HFF-Myc (cell line): Measurements from ENCODE around the gene APOBEC3C.
"Not testable (repeated sequence)": the region's sequence is repeated elsewhere in the genome, so short reads cannot be mapped to it uniquely, and the experiment has no call there.

Experiments
- DNase-seq: peaks from one replicate; pipeline ENCODE4 v3.0.0-alpha.2; 2011; ENCODE audit warnings: low read depth; ENCODE audit errors: extremely low read depth
- H3K4me3 ChIP-seq: replicated peaks from 2 replicates; pipeline ENCODE4 v1.5.1; 2011; ENCODE audit warnings: low read depth, mild to moderate bottlenecking, control low read depth, low read length
- CTCF ChIP-seq: IDR thresholded peaks from 2 replicates; pipeline ENCODE4 v1.5.1; 2012; ENCODE audit warnings: mild to moderate bottlenecking, low read depth, low read length, control low read depth; ENCODE audit errors: missing control alignments

Gene APOBEC3C

GRCh38 chr22:38973289-38974169 lies 40.5 kb upstream of the APOBEC3C start:
- no peak for DNase-seq
- peak; percentile 58 for TF ChIP-seq CTCF
- no peak overlapping the region for H3K4me3 ChIP-seq

- no peak for DNase-seq
- no peak for TF ChIP-seq CTCF
- no peak overlapping the region for H3K4me3 ChIP-seq
These were observed 39.8 kb upstream of the APOBEC3C start for GRCh38 chr22:38974170-38974825.

- no peak for DNase-seq
- no peak overlapping the region for H3K4me3 ChIP-seq
- TF ChIP-seq CTCF, result no peak
These were observed 39.3 kb upstream of the APOBEC3C start for GRCh38 chr22:38974826-38975175.

GRCh38 chr22:38977289-38977688 lies 36.8 kb upstream of the APOBEC3C start:
- H3K4me3 ChIP-seq, DNase-seq: not testable (repeated sequence)

GRCh38 chr22:38980587-38980986 lies 33.5 kb upstream of the APOBEC3C start:
- not testable (repeated sequence) for H3K4me3 ChIP-seq

GRCh38 chr22:38981005-38981991 lies 32.8 kb upstream of the APOBEC3C start:
- no peak overlapping the region for H3K4me3 ChIP-seq
- TF ChIP-seq CTCF, result peak; percentile 37
- no peak for DNase-seq

More at GRCh38 chr22:38980587-38980986, 33.5 kb upstream of the APOBEC3C start:
- DNase-seq, result not testable (repeated sequence)

GRCh38 chr22:38981992-38982927 lies 31.8 kb upstream of the APOBEC3C start, which contains the start of gene APOBEC3B:
Gene APOBEC3B, plus strand, starts transcription at chr22:38982347. Its CDS starts 107 bp downstream, at chr22:38982454.
- TF ChIP-seq CTCF, result no peak
- H3K4me3 ChIP-seq, result peak within 1 kb of the TSS; percentile 40
- DNase-seq, result peak; percentile 79
